HepG2 (cell line): ENCODE measurements around the gene TRPC1. TPM values are rescaled to one million over a fixed set of nuclear protein-coding genes. Genes with fewer than 3 reads are reported as not detected.

Source experiments
- ARID4A ChIP-seq: sonication (generic); formaldehyde crosslinking; IDR thresholded peaks from 2 replicates; pipeline ENCODE4 v1.5.0; 2020; ENCODE audit warnings: mild to moderate bottlenecking, missing genetic modification reagents, borderline replicate concordance
- FOSL2 ChIP-seq: sonication (generic); formaldehyde crosslinking; IDR thresholded peaks from 2 replicates; pipeline ENCODE4 v1.4.0; 2020; ENCODE audit warnings: missing genetic modification reagents
- GATAD2A ChIP-seq: IDR thresholded peaks from 2 replicates; pipeline ENCODE4 v1.6.1; 2016
- HNF1A ChIP-seq, 2 experiments: sonication (generic) in 1 of 2; formaldehyde crosslinking in 1 of 2; IDR thresholded peaks; 2 replicates each; pipeline versions ENCODE4 v1.4.0 to v1.6.1; 2016 to 2020; ENCODE audit warnings: borderline replicate concordance in 1 of 2, low read depth in 1 of 2, mild to moderate bottlenecking in 1 of 2, missing genetic modification reagents in 1 of 2
- HOXA3 ChIP-seq: sonication (generic); formaldehyde crosslinking; IDR thresholded peaks from 2 replicates; pipeline ENCODE4 v1.5.0; 2020; ENCODE audit warnings: missing genetic modification reagents
- ISL2 ChIP-seq: sonication (generic); formaldehyde crosslinking; IDR thresholded peaks from 2 replicates; pipeline ENCODE4 v1.5.0; 2020; ENCODE audit warnings: missing genetic modification reagents
- KAT8 ChIP-seq: IDR thresholded peaks from 2 replicates; pipeline ENCODE4 v1.6.1; 2016; ENCODE audit warnings: missing genetic modification reagents, missing compliant biosample characterization
- KMT2A ChIP-seq: sonication (generic); formaldehyde crosslinking; IDR thresholded peaks from 2 replicates; pipeline ENCODE4 v1.4.0; 2020; ENCODE audit warnings: missing genetic modification reagents
- MIXL1 ChIP-seq: IDR thresholded peaks from 2 replicates; pipeline ENCODE4 v1.6.1; 2016
- NRL ChIP-seq: sonication (generic); formaldehyde crosslinking; IDR thresholded peaks from 2 replicates; pipeline ENCODE4 v1.5.0; 2020; ENCODE audit warnings: missing genetic modification reagents, mild to moderate bottlenecking, moderate library complexity, borderline replicate concordance
- PHF8 ChIP-seq: sonication (generic); formaldehyde crosslinking; IDR thresholded peaks from 2 replicates; pipeline ENCODE4 v1.5.0; 2020; ENCODE audit warnings: missing genetic modification reagents
- PITX1 ChIP-seq: sonication (generic); formaldehyde crosslinking; IDR thresholded peaks from 2 replicates; pipeline ENCODE4 v1.5.1; 2020; ENCODE audit warnings: mild to moderate bottlenecking, missing genetic modification reagents
- SAP130 ChIP-seq: IDR thresholded peaks from 2 replicates; pipeline ENCODE4 v1.6.1; 2016; ENCODE audit warnings: low read depth
- TBX2 ChIP-seq: sonication (generic); formaldehyde crosslinking; IDR thresholded peaks from 2 replicates; pipeline ENCODE4 v1.5.0; 2020; ENCODE audit warnings: missing genetic modification reagents, mild to moderate bottlenecking, borderline replicate concordance
- THAP11 ChIP-seq: IDR thresholded peaks from 2 replicates; pipeline ENCODE4 v1.6.1; 2016; ENCODE audit warnings: missing biosample characterization, missing genetic modification reagents
- YEATS2 ChIP-seq: sonication (generic); formaldehyde crosslinking; IDR thresholded peaks from 2 replicates; pipeline ENCODE4 v1.4.0; 2020; ENCODE audit warnings: missing genetic modification reagents, borderline replicate concordance
- ZMYM2 ChIP-seq: sonication (generic); formaldehyde crosslinking; IDR thresholded peaks from 2 replicates; pipeline ENCODE4 v1.8.0; 2022; ENCODE audit warnings: mild to moderate bottlenecking, missing genetic modification reagents
- ZNF18 ChIP-seq: sonication (generic); formaldehyde crosslinking; IDR thresholded peaks from 2 replicates; pipeline ENCODE4 v1.8.0; 2022; ENCODE audit warnings: mild to moderate bottlenecking, missing genetic modification reagents; ENCODE audit not compliant: insufficient replicate concordance
- ZNF253 ChIP-seq: sonication (generic); formaldehyde crosslinking; IDR thresholded peaks from 2 replicates; pipeline ENCODE4 v1.8.0; 2022; ENCODE audit warnings: mild to moderate bottlenecking, missing genetic modification reagents, borderline replicate concordance
- polyA plus RNA-seq, 8 experiments: library from polyadenylated mRNA; depleted of rRNA in 3 of 8; stranded (reverse) in 7 of 8; unstranded in 1 of 8; fragments of >200 nt; fragmentation: Illumina TruSeq in 4 of 8; extraction: Trizol in 4 of 8; gene quantifications; 2 replicates each; pipeline versions ENCODE4 v1.2.1 to v1.2.3, GENCODE V29; 2011 to 2016; ENCODE audit warnings: low read depth in 4 of 8, missing spikeins in 1 of 8, mixed read lengths in 1 of 8; ENCODE audit not compliant: insufficient read depth in 1 of 8
- total RNA-seq, 5 experiments: library from RNA; depleted of rRNA; stranded (reverse); fragments of >200 nt; fragmentation: Illumina TruSeq; extraction: Trizol; gene quantifications; 2 replicates each; pipeline ENCODE4 v1.2.3, GENCODE V29; 2016; ENCODE audit warnings: low read depth in 1 of 5

The TRPC1 gene
- total and polyA plus RNA-seq, 2 of the 13 experiments (the other 11 are each of a cell fraction or from before 2014, with no cell fraction given): 10.8 to 13.1 TPM

- TF ChIP-seq HNF1A (IDR thresholded peaks at IDR 0.05; ENCODE audit: low read depth): no peak
- TF ChIP-seq HNF1A (CRISPR knock-in tag; IDR thresholded peaks at IDR 0.05; ENCODE audit: borderline replicate concordance): no peak
- peak; percentile 29; the same call in 1 of the 2 replicates for TF ChIP-seq SAP130 (CRISPR knock-in tag)
- TF ChIP-seq GATAD2A (CRISPR knock-in tag): peak; percentile 95
- peak; percentile 30 for TF ChIP-seq ZNF18 (CRISPR knock-in tag)
- 0 out of 2 replicates have a peak, but pooled peaks have one; percentile 43 for TF ChIP-seq PITX1 (CRISPR knock-in tag)
- TF ChIP-seq HOXA3 (CRISPR knock-in tag): peak; percentile 27; the same call in 1 of the 2 replicates
- TF ChIP-seq ARID4A (CRISPR knock-in tag): peak; percentile 50; the same call in 1 of the 2 replicates
- TF ChIP-seq ZNF253: no peak
- peak; percentile 47; the same call in 1 of the 2 replicates for TF ChIP-seq THAP11 (CRISPR knock-in tag)
- TF ChIP-seq PHF8 (CRISPR knock-in tag): 0 out of 2 replicates have a peak, but pooled peaks have one; percentile 20
- TF ChIP-seq YEATS2: 0 out of 2 replicates have a peak, but pooled peaks have one; percentile 23
- peak; percentile 45; the same call in 1 of the 2 replicates for TF ChIP-seq TBX2 (CRISPR knock-in tag)
- no peak for TF ChIP-seq NRL (CRISPR knock-in tag)
- peak; percentile 23; the same call in 1 of the 2 replicates for TF ChIP-seq KAT8 (CRISPR knock-in tag)
- peak; percentile 61 for TF ChIP-seq FOSL2 (CRISPR knock-in tag)
- no peak for TF ChIP-seq ZMYM2
- 0 out of 2 replicates have a peak, but pooled peaks have one; percentile 49 for TF ChIP-seq MIXL1 (CRISPR knock-in tag)
- TF ChIP-seq ISL2: no peak
- TF ChIP-seq KMT2A (CRISPR knock-in tag): peak; percentile 34; the same call in 1 of the 2 replicates
These were observed 126.7 kb downstream of the TRPC1 start (continued) for GRCh38 chr3:142850395-142851023.
